NK-92 treated with Interleukin-12 subunit alpha and Interleukin-12 subunit beta, amount 100 ng/mL, for 24 hours (cell line): ENCODE results near the gene API5.
"Not testable (repeated sequence)": the region's sequence is repeated elsewhere in the genome, so short reads cannot be mapped to it uniquely, and the experiment has no call there.

Source experiments
- DNase-seq: peaks from one replicate; lab custom pipeline; 2025; lab: John Stamatoyannopoulos, UW

API5 gene

DNA sequence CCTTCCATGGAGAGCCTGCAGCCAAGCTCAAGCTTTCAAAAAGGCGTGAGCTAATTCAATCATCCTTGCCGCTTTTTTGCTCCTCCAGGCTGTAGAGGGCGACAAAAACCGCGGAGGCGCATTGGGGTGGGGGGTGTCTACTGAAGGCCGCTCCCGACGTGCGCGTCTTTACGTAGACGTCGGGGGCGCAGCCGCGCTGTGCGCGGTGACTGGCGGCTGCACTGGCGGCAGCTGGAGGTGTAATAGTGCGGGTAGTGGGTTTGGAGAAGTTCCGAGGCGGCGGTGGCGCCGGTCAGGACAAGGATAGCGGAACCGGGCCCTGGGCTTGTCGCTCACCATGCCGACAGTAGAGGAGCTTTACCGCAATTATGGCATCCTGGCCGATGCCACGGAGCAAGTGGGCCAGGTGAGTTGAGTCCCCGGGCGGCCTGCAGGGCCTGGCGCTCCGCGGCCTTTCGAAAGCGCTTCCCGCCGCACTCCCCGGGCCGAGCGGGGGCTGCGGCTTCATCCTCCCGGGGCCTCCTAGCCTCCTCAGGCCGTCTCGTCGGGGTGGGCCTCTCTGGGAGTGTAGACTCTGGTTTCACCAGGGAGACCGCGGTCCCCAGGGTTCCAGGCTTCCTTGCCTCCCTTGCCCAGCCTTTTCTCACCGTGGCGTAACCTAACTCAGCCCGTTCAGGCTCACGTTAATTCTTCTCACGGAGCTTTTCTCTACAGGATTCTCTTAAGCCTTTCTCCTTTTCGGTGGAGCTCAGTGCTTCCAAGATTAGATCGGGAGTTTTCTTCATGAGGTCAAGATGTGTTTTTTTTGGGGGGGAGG, at the start of gene API5:
API5 (plus strand) TSS at position 206 of the 817 bp plus-strand sequence; CDS start at position 338, 132 bp downstream.
- DNase-seq: peak; percentile 87

- DNase-seq: no peak
These were observed 43.8 kb upstream of the API5 start for GRCh38 chr11:43267856-43268580.

DNA sequence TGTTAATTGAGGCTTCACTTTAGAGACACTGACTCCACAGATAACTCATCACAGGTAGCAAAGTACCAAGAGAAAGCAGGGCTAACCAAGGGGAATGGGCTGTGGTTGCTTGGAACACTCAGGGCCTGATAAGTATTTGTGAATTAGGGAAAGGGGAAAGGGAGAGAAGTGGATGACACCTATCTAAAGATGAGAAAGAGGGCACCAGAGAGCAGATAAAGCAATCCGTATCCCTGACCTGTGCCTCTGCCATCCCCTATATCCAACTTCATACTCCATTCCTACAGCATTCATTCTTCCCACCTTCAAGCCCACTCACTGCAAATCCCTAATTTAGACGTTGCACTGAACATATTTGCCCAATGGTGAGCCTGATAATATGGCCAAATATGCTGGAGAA, 43.0 kb upstream of the API5 start:
- DNase-seq: no peak

GRCh38 chr11:43269254-43269918, 42.4 kb upstream of the API5 start:
- DNase-seq: no peak

DNA sequence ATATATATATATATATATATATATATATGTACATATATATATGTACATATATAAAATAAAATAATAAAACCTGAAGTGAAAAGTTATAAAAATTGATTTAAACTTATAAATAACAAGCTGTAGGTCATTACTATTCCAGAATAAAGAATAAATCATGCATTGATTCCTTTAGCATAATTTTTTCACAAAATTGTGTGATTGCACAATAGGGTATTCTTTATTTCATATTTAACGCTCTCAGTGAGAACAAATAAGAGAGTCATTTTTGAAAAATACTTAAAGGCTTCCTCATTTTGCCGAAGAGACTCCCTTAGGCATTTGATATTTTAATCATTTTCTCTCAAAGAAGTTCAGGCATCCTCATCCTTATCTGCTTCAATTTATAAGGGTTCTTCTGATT, 41.3 kb upstream of the API5 start:
- DNase-seq: no peak

DNA sequence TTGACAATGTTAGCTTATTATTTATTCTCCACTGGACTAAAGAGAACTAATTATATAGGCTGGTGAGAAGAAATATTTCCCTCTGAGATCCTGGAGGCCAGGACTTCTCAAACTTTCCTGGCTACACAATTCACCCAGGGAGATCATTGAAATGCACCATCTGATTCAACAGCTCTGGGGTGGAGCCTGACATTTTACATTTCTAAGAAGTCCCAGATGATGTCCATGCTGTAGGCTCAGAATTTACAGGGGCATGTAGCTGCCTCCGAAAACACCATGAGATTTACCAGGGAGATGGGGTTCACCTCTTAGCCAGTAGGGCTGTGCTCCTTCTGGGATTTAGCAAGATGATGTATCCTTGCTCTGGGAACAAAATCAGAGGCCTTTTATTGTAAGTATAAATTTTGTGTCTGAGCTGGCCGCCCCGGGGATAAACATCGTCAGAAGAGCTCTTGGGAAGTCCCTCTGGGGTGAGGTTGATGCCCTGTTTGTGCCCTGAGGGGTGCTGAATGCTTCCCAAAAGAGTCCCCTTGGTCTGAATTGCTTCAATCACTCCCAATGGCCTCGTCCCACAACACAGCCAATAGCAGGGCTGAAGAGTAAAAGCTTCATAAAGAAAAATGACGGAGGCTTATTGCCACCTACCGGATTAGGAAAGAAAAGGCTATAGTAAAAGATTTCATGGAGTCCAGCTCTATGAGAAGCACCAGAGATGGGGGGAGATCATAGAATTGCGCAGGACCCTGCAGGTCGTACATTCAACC, 33.4 kb upstream of the API5 start:
- DNase-seq: no peak

- peak; percentile 19 for DNase-seq
These were observed 29.0 kb upstream of the API5 start for GRCh38 chr11:43282607-43283440.

DNA sequence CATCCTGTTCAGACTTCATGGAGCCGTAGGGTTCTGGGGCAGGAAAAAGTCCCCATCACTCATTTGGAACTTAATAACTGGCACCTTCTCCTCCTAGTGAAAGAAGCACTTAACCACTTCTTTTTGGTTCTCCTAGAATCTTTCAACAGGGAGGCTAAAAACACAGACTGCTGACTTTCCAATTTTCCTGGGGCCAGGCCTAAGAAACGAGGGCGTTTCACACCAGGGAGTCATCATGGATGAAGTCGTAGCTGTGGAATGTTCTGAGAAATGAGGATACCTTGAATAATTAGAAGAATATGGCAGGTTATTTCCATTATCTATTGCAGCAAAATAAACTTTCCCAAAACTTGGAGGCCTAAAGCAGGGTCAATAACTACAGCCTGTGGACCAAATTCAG, 26.0 kb upstream of the API5 start:
- DNase-seq: no peak

GRCh38 chr11:43289368-43289767, 22.4 kb upstream of the API5 start:
- DNase-seq: no peak

DNA sequence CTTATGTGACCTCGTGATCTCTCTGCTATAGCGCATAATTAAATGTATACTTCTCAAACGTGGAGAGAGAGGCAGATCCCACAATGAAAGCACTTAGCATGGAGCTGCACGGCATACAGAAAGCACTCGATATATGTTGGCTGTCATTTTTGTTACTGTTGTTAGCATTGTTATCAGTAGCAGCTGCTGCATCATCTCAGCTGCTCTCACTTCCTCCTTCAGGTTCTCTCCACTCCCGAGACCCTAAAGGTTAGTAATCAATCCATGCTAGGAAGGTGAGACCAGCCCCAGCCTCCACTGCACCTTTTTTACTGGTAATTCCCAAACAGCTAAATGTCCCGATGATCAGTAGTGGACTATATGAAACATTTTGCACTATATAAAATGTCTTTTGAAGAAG, 13.4 kb upstream of the API5 start:
- DNase-seq: no peak

GRCh38 chr11:43315966-43316365, 4.2 kb downstream of the API5 start:
- DNase-seq: no peak

DNA sequence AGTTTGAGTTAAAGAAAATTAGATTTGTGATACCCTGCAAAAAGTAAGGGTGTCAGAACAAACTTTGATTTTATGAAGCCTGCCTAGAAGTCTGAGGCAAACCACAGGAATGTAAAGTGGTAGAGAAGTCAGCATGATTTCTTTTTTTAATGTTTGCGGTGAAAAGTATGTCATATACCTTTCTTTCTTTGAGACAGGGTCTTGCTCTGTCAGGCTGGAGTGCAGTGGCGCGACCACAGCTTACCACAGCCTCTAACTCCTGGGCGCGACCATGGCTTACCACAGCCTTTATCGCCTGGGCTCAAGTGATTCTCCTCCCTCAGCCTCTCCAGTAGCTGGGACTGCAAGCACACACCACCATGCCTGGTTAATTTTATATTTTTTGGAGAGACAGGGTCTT, 4.7 kb downstream of the API5 start:
- DNase-seq: no peak

- no peak for DNase-seq
These were observed 16.2 kb downstream of the API5 start for GRCh38 chr11:43327987-43328386.

DNA sequence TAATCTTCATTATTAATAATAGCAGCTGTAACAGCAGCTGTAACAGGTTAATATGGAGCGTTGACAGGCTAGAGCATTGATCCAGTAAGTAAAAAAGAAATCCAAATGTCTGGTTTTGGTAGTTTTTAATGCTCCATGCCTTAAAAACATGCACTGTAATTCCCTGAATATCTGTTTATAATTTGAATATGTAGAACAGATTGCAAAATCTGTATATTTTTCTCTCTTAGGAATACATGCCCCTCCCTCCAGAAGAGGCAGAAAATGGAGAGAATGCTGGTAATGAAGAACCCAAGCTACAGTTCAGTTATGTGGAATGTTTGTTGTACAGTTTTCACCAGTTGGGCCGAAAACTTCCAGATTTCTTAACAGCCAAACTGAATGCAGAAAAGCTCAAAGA, 16.7 kb downstream of the API5 start:
- DNase-seq: no peak

- no peak for DNase-seq
These were observed 29.4 kb downstream of the API5 start for GRCh38 chr11:43341159-43341558.

DNA sequence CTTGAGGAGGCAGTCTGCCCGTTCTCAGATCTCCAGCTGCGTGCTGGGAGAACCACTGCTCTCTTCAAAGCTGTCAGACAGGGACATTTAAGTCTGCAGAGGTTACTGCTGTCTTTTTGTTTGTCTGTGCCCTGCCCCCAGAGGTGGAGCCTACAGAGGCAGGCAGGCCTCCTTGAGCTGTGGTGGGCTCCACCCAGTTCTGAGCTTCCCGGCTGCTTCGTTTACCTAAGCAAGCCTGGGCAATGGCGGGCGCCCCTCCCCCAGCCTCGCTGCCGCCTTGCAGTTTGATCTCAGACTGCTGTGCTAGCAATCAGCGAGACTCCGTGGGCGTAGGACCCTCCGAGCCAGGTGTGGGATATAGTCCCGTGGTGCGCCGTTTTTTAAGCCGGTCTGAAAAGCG, 39.6 kb downstream of the API5 start:
- not testable (repeated sequence) for DNase-seq

DNA sequence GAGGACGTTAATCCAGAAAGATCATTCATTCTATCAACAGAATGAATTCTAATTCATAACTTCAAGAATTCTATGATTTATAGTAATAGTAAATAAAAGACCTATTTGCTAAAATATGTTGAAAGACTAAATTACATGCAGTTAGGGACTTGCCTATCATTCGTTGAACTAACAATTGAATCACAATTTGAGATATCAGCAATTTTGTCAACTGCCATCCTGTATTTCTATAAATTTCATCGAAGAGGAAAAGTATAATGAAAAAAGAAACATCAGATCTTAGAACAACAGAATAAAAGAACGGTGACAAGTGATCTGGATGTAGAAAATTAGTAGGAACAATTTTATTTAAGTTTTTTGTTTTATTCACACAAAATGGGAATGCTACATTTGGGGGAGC, 42.5 kb downstream of the API5 start:
- DNase-seq: no peak

- DNase-seq: no peak
These were observed 44.5 kb downstream of the API5 start for GRCh38 chr11:43356336-43356735.

DNA sequence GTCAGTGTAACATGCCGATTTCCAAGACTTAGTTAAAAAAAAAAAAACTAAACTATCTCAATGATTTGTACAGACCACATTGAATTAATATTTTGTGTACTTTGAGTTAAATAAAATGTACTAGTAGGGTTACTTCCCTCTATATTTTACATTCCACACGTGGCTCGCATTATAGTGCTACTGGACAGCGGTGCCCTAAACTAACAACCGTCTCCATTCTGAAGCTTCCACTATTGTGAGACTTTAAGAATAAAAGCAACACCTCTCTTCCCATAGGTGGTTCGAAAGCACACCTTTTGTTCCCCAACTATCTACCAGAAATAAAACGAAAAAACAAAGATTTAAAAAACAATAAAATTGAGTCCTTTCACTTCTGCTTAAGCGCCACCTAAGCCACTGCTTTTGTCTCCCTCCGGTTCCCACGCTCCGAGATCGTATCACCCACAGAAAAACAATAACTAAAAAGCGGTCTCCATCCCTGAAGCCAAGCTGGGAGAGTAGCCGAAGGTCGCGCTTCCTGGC, 46.5 kb downstream of the API5 start:
- DNase-seq: no peak

GRCh38 chr11:43358801-43359421, 47.1 kb downstream of the API5 start, which contains the start of gene TTC17:
Gene TTC17, plus strand, starts transcription at chr11:43358920. Its CDS starts 35 bp downstream, at chr11:43358955.
- DNase-seq: peak; percentile 90
